ENCODE results near the gene GRK4.

Gene GRK4

DNA sequence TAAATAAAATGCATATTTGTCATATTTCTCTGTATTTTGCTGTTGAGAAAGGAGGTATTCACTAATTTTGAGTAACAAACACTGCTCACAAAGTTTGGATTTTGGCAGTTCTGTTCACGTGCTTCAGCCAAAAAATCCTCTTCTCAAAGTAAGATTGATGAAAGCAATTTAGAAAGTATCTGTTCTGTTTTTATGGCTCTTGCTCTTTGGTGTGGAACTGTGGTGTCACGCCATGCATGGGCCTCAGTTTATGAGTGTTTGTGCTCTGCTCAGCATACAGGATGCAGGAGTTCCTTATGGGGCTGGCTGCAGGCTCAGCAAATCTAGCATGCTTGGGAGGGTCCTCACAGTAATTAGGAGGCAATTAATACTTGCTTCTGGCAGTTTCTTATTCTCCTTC lies 114.4 kb downstream of the GRK4 start:
- H2AFZ ChIP-seq (ENCODE audit: low read depth, low read length), result no peak overlapping the region
- H3K4me3 ChIP-seq (ENCODE audit: low read length), result no peak overlapping the region
- no peaks in the 10 kb centered on the region for H3K27me3 ChIP-seq (ENCODE audit: insufficient read depth, low read length)
- no peaks in the 10 kb centered on the region for H3K36me3 ChIP-seq (ENCODE audit: insufficient read depth, low read length)
- peaks cover 22% of the 10 kb centered on the region for H3K4me1 ChIP-seq (ENCODE audit: insufficient read depth, low read length)
- H3K9me3 ChIP-seq (ENCODE audit: low read length), result no peaks in the 10 kb centered on the region

DNA sequence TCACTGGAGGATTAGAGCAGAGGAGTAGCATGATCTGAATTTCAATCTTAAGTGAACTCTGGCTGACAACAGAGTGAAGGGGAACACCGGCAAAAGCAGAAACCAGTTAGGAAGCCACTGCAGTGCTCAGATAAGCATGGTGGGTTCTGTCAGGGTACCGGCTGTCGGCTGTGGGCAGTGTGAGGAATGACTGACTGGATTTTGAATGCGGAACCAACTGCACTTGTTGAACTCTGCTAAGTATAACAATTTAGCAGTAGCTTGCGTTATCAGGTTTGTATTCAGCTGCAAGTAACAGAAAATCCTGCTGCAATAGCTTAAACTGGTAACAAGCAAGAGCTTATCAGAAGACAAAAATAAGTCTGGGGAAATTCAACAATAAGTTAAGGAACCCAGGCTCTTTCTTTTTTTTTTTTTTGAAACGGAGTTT lies 116.3 kb downstream of the GRK4 start:
- Histone ChIP-seq H3K27me3 (ENCODE audit: insufficient read depth, low read length) (no peaks in the 10 kb centered on the region), H3K4me3 (ENCODE audit: low read length) (no peak overlapping the region), H3K36me3 (ENCODE audit: insufficient read depth, low read length) (no peaks in the 10 kb centered on the region), H2AFZ (ENCODE audit: low read depth, low read length) (no peak overlapping the region), H3K9me3 (ENCODE audit: low read length) (no peaks in the 10 kb centered on the region), H3K4me1 (ENCODE audit: insufficient read depth, low read length) (peaks cover 13% of the 10 kb centered on the region)

DNA sequence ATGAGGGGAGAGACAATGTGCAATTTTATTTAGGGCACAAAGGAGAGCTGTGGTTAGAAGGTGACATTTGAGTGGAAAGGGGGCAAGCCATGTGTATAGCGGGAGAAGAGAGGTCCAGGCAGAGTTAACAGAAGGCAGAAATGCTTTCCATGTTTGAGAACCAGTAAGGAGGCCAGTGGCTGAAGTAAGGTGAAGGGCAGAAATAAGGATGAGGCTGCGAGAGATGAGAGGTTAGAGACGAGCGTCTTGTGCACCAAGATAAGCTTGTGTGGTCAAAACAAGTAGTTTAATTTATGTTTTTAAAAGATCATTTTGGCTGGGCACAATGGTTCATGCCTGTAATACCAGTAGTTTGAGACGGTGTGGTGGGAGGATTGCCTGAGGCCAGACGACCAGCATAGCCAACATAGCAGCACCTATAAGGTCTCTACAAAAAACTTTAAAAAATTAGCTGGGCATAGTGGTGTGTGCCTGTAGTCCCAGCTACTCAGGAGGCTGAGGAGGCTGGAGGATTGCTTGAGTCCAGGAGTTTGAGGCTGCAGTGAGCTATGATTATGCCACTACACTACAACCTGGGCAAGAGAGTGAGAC lies 119.6 kb downstream of the GRK4 start:
- H2AFZ ChIP-seq (ENCODE audit: low read depth, low read length), result no peak overlapping the region
- H3K27me3 ChIP-seq (ENCODE audit: insufficient read depth, low read length), result no peaks in the 10 kb centered on the region
- H3K36me3 ChIP-seq (ENCODE audit: insufficient read depth, low read length), result peaks cover 14% of the 10 kb centered on the region
- H3K4me1 ChIP-seq (ENCODE audit: insufficient read depth, low read length), result no peaks in the 10 kb centered on the region
- no peak overlapping the region for H3K4me3 ChIP-seq (ENCODE audit: low read length)
- H3K9me3 ChIP-seq (ENCODE audit: low read length), result no peaks in the 10 kb centered on the region

DNA sequence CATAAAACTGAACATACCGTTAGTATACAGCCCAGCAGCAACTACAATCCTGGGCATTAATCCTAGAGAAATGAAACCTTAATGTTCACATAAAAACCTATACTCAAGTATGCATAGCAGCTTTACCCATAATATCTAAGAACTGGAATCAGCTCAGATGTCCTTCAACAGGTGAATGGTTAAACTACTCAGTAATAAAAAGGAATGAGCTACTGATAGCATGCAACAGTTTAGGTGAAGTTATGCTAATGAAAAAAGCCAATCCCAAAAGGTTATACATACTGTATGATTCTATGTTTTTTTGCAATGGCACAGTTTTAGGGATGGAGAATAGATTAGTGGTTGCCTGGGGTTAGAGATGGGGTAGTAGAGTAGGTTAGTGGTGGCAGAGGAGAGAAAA lies 120.4 kb downstream of the GRK4 start:
- Histone ChIP-seq H2AFZ (ENCODE audit: low read depth, low read length) (no peak overlapping the region), H3K27me3 (ENCODE audit: insufficient read depth, low read length) (no peaks in the 10 kb centered on the region), H3K36me3 (ENCODE audit: insufficient read depth, low read length) (peaks cover 20% of the 10 kb centered on the region), H3K4me3 (ENCODE audit: low read length) (no peak overlapping the region), H3K4me1 (ENCODE audit: insufficient read depth, low read length) (no peaks in the 10 kb centered on the region), H3K9me3 (ENCODE audit: low read length) (no peaks in the 10 kb centered on the region)

DNA sequence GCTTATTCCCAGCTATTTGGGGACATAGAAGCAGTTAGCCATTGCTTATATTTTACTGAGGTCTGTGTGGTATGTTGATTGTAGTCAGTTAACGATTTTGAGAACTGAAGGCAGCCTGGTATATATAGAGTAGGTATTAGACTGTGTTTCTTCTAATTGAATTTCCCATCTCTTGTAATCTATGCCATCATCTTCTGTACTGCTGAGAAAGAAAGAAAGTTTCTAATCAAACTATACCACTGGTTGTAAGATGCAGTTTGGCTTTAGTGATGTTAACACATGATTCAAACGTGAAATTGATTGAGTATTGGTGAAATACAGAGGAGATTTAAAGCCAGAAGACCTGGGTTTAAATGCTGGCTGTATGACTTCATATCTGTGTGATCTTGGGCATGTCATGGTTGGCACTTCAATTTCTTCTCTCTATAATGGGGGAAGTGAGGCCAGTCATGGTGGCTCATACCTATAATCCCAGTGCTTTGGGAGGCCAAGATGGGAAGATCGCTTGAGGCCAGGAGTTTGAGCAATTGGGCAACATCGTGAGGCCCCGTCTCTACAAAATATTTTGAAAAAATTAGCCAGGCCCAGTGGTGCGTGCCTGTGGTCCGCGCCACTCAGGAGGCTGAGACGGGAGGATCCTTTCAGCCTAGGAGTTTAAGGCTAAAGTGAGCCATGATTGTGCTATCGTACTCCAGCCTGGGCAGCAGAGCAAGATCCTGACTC lies 122.7 kb downstream of the GRK4 start:
- no peak overlapping the region for H3K4me3 ChIP-seq (ENCODE audit: low read length)
- no peaks in the 10 kb centered on the region for H3K4me1 ChIP-seq (ENCODE audit: insufficient read depth, low read length)
- H3K36me3 ChIP-seq (ENCODE audit: insufficient read depth, low read length), result peaks cover 33% of the 10 kb centered on the region
- no peak overlapping the region for H2AFZ ChIP-seq (ENCODE audit: low read depth, low read length)
- no peaks in the 10 kb centered on the region for H3K9me3 ChIP-seq (ENCODE audit: low read length)
- H3K27me3 ChIP-seq (ENCODE audit: insufficient read depth, low read length), result no peaks in the 10 kb centered on the region

DNA sequence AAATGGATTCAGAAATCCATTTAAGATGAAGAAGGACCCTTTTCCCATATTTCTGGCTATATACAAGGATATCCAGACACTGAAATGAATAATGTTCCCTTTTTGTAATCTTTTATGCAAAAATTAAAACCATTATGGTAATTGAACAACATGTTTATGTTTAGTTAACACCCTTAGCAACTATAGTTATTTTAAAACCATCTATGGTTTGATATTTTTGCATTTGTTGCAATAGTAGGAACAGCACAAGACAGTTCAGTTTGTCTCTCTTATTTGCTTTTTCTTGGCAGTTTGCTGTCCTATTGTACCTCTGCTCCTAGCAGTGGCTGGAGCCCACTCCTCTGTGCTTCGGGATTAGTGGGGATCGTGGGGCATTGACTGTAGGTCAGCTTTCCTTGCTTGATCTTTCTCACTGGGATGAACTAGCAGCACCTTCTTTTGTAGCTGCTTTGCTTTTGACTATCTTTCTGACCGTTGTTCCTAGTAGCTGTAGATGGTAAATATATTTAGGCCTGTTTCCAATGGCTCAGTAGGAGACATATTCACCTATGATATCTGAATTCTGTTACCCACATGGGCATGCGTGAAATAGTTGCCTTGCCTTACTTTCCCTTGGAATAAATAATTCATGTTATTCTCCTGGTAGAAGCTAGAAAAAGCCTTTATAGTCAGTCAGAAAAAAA lies 123.9 kb downstream of the GRK4 start:
- no peaks in the 10 kb centered on the region for H3K27me3 ChIP-seq (ENCODE audit: insufficient read depth, low read length)
- no peak overlapping the region for H3K4me3 ChIP-seq (ENCODE audit: low read length)
- no peaks in the 10 kb centered on the region for H3K4me1 ChIP-seq (ENCODE audit: insufficient read depth, low read length)
- H2AFZ ChIP-seq (ENCODE audit: low read depth, low read length), result no peak overlapping the region
- H3K36me3 ChIP-seq (ENCODE audit: insufficient read depth, low read length), result peaks cover 40% of the 10 kb centered on the region
- H3K9me3 ChIP-seq (ENCODE audit: low read length), result no peaks in the 10 kb centered on the region
